ENCODE data around the gene TGFBR2.

- TF ChIP-seq SIN3A (IDR thresholded peaks at IDR 0.05; ENCODE audit: borderline replicate concordance, insufficient read depth, low read length) (no peak), REST (IDR thresholded peaks at IDR 0.05; ENCODE audit: insufficient read depth in 1 of 2, low read depth in 2 of 2, low read length in 2 of 2) (no peak), POLR2AphosphoS5 (IDR thresholded peaks at IDR 0.05; ENCODE audit: low read depth, low read length) (no peak), TAF1 (IDR thresholded peaks at IDR 0.05; ENCODE audit: borderline replicate concordance, insufficient read depth, low read length) (no peak)
Observed at GRCh38 chr3:30614943-30615342, 8.5 kb downstream of the TGFBR2 start.

Measured in PFSK-1 (cell line).